GM19238 (cell line): Measurements from ENCODE around the gene RPS8.
A peak's percentile ranks its signal among the peaks of the same experiment; 100 is the strongest.
"Not testable (repeated sequence)": the region's sequence is repeated elsewhere in the genome, so short reads cannot be mapped to it uniquely, and the experiment has no call there.

Experiments used
- DNase-seq: peaks from one replicate; pipeline ENCODE4 v3.0.0; 2011; ENCODE audit warnings: low spot score; ENCODE audit not compliant: insufficient read length

RPS8 gene

DNA sequence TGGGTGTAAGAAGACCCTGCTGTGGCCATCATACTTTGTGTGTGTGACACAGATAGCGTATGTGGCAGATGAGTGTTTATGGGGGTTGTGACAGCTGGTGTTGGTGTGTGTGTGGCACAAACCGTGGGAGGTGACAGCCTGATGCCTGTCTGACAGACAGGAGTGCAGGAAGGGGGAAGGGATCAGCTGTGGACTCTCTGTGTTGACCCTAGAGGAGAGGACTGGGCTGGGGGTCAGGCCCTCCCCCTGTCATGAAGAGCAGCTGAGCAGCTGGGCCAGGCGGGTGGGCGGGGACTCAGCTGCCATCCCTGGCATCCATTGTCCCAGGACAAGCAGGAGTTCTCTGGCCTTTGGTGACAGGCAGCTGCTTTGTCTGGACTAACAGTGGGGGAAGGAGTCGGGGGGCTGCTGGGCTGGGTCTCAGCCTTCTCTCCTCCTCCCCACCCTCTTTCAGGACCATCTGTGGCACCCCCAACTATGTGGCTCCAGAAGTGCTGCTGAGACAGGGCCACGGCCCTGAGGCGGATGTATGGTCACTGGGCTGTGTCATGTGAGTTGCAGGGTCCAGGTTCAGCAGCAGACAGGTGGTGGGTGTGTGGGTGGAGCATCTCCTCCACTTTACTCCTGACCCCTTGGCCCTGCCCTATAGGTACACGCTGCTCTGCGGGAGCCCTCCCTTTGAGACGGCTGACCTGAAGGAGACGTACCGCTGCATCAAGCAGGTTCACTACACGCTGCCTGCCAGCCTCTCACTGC, 27.1 kb downstream of the RPS8 start:
- DNase-seq, result no peak

DNA sequence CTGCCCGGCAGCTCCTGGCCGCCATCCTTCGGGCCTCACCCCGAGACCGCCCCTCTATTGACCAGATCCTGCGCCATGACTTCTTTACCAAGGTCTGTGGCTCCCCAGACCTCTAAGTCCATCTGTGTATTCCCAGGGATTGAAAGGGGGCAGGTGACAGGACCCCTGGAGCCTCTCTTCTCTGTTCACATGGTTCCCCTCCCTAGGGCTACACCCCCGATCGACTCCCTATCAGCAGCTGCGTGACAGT, 27.6 kb downstream of the RPS8 start:
- DNase-seq, result no peak

DNA sequence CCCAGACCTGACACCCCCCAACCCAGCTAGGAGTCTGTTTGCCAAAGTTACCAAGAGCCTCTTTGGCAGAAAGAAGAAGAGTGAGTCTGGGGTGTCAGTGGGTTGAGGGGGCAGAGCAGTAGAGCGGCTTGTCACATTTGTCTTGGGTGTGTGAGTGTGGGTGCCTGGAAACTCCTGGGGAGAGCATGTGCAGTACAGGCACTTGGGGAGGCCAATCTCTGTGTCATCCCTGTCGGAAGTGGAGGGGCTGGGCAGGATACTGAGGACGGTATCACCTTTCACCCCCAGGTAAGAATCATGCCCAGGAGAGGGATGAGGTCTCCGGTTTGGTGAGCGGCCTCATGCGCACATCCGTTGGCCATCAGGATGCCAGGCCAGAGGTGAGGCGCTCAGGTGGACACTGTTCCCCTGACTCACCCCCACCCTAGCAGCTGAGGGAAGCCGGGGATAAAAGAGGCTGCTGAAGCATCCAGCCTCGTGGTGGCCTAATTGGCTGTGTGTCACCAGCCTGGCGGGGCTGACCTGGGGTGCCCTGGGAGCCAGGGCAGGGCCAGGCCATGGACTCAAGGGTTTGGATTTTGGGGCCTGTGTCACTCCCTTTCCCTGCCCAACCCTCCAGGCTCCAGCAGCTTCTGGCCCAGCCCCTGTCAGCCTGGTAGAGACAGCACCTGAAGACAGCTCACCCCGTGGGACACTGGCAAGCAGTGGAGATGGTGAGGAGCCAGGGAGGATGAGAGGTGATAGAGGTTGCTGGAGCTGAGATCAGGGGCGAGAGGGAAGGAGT, 28.2 kb downstream of the RPS8 start:
- no peak for DNase-seq

DNA sequence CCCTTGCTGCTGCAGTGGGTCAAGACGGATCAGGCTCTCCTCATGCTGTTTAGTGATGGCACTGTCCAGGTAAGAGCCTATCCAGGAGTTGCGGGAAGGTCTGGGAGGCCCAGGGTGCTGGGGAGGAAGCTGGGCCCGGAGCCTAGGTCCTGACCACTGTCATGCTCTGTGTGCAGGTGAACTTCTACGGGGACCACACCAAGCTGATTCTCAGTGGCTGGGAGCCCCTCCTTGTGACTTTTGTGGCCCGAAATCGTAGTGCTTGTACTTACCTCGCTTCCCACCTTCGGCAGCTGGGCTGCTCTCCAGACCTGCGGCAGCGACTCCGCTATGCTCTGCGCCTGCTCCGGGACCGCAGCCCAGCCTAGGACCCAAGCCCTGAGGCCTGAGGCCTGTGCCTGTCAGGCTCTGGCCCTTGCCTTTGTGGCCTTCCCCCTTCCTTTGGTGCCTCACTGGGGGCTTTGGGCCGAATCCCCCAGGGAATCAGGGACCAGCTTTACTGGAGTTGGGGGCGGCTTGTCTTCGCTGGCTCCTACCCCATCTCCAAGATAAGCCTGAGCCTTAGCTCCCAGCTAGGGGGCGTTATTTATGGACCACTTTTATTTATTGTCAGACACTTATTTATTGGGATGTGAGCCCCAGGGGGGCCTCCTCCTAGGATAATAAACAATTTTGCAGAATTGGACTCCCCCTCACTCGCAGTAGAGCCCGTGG, 30.1 kb downstream of the RPS8 start:
- DNase-seq, result no peak

DNA sequence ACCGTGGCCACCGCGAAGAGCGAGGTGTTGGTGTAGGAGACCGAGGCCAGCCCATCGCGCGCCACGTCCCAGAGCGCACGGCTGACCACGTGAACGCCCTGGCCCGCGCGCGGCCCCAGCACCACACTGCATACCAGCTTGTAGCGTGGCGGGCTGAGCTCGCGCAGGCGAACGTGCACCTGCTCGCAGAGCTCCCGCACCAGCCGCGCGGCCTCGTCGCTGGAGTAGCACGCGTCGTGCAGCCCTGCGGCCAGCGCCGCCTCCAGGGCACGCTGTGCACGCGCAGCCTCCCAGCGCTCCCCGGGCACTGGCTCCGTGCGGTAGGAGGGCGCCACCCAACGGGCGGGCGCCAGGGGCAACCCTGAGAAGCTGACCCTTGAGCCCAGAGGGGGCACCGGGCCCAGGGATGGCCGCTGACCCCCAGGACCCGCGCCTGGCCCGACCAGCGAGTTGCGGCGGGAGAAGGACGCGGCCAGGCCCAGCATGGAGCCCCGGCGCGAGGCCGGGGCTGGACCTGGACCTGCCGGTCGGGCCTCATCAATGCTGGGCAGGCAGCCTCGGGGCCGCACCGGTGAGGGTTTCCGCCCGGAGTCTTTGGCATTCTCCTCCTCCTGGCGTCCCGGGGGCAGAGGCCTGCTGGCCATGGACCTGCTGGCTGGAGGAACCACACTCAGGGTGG, 30.8 kb downstream of the RPS8 start:
- DNase-seq, result no peak

DNA sequence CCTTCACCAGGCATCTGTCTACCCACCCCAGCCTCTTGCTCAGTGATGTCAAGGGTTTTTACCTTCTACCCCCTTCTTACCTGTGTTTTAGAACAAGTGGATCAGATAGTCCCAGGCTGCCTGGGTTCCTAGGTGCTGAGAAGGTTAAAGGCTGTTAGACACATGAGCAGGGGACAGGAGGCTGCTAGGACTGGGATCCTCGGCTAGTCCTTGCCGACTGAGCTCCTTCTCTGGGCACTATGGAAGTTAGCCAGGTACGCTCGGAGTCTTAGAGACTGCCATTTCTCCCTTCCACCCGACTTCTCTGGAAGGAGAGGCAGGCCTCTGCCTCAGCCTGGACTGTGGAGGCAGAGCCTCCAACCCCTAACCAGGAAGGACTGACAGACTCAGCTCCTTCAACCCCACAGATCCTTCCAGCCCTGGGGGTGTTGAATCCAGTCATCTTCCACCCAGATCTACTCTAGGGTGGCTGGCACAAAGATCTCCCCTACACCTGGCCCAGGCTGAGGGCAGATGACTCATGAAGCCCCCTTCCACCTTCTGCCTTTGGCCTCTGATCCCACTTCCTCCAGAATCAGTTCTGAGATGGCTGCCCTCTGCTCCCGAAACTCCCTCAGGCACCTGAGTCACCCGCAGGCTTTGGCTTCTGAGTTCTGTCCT, 31.5 kb downstream of the RPS8 start, which contains the start of gene DYNLT4:
DYNLT4 (minus strand) TSS at position 648 of the 660 bp plus-strand sequence. CDS start 683 bp downstream, outside the sequence.
- no peak for DNase-seq

DNA sequence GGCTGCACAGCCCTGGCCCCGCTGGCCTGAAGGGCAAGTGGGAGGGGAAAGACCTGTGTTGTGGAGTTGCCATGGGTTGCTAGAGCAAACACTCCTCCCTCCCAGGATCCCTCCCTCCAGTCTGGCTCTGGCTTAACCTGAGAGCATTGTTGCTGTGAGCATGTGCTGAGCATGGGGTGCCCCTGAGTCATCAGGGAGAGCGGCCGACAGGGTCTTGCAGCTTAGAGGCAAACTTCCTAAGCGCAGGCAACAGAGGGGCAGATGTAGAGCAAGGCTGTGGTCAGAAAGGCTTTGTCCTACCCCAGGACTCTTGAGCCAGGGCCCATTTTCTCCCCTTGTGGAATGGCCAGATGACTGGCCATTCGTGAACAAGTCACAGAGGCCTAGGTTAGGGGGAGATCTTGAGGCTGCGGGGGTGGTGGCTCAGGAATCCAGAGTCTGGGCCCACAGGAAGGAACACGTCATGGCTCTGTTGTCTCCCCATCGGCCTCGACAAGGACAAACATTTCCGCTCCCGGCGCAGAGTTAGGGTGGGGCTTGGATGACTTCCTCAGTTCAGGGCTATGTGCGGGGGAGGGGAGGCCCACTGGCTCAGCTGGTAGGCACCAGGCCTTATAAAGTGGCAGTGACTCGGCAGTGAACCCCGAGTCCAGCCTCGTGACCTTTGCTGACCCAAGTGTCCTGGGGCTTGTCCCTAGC, 32.2 kb downstream of the RPS8 start:
- peak; percentile 72 for DNase-seq

DNA sequence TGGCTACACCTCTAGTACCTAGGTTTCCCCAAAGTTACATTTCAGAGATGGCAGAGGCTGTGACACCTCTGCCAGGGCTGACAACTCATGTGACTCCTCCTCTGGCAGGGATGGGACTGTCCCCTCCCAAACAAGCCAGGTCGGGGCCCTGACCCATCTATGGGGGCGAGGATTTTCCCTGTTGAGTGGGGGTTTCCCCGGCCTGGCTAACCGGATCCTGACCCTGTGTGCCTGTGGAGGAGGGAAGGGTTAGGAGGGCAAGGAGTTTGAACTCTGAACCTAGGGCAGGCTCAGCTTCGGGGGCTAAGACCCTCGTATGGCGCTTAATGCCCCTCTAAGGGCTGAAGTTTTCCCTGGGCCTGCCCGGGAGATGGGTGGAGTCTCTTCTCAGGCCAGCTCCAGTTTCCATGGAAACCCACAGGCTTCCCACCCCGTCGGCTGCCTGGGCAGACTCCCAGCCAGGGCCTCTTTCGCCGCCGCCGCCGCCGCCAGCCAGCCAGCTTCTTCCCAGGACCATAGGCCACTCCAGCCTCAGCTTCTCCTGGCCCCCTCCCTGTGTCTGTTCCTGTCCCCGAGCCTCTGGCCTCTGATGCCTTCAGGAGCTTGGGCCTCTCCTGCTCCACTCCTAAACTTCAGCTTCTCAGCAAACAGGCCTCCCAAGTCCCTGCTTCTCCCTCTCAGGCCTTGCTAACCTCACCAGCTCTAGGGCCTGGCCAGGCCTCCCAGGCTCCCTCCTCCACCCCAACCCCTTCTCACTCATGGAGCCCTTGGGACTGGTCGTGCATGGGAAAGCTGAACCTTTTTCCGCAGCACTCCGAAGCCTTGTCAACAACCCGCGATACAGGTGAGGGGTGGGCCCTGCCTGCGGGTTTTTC, 33.0 kb downstream of the RPS8 start, which contains the start of gene BTBD19:
BTBD19 (plus strand) TSS at position 461 of the 875 bp plus-strand sequence; CDS start at position 759, 298 bp downstream.
- no peak for DNase-seq

DNA sequence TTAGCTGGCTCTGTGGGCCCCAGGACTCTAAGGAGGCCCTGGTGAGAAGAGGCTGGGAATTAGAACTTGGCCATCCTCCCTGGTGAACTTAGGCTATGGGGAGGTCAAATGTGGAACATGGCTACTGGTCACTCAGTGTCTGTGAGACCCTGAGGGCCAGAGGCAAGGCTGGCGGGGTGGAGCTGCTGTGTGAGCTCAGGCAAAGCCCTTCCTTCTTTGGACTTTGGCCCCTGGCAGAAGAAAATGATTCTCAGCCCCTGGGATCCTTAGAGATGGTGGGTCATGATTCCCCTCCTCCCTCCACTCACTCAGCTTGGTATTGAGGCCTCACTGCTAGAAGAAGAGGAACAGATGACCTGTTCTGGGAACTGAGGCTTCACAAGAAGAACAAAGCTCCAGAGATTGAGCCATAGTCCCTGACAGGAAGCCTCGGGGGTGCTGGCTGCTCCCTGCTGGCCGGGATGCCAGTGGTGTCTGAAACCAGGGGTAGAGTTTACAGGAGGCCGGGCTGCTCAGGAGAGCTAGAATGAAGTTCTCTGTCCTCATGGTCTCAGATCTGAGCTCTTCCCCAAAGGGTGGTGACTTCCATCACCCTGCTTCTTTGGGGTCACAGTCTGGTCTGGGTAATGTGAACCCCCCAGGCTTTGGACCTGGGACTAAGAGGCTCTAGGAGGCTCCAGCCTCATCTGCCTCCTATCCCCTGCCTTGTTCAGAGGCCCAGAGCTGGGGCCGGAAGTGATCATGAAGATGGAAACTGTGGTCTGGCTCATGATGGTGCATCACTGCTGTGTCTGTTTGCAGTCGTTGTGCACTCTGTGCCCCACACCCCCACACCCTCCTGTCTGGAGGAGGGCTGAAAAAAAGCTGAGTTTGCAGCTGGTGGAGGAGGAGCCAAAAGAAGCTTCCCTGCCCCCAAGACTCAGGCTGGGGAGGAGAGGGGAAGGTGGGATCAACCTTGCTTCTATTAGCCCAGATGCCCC, 33.9 kb downstream of the RPS8 start:
- DNase-seq, result peak; percentile 82

DNA sequence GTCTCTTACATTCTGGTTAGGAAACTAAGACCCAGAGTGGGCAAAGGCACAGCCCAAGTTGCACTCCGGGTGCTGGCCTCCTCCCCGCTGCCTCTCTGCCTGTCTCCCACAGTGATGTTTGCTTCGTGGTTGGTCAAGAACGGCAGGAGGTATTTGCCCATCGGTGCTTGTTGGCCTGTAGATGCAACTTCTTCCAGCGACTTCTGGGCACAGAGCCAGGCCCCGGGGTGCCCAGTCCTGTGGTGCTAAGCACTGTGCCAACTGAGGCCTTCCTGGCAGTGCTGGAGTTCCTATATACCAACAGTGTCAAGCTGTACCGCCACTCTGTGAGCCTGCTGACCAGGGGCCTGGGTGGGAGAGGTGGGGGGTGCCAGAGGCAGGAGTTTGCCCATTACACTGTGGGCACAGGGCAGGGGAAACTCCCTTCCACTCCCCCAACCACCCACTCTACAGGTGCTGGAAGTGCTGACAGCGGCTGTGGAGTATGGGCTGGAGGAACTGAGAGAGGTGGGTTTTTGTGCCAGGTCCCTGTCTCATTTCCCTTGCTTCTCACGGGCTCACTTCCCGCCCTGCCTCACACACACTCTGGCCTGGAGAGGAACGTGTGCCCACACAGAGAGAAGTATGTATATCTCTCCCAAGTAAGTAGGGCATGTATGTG, 34.9 kb downstream of the RPS8 start:
- DNase-seq, result no peak

DNA sequence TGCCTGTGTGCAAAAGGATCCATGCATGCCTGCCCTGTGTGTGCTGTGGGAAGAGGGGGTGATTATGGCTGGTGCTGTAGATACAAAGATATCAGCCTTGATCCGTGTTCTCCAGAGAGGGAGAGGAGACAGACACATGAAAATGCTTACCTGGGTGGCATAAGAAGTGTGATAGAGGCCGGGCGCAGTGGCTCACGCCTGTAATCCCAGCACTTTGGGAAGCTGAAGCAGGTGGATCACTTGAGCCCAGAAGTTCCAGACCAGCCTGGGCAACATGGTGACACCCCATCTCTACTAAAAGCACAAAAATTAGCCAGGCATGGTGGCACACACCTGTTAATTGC, 35.4 kb downstream of the RPS8 start:
- not testable (repeated sequence) for DNase-seq

DNA sequence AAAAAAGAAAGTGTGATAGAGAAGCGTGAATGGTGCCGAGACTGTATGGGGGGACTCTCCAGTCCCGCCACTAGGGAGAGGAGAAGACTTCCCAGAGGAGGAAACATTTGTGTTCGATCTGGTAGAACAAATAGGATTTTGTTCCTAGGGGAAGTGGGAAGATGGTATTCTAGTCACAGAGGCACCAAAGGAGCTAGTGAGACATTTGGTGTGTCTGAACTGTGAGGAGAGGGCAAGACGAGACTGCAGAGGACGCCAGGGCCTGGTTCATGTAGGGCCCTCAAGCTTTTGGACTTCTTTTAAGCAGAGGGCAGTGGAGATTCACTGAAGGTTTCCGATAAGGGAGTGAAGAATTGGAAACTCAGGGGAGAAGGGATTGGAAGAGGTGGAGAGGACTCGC, 35.9 kb downstream of the RPS8 start:
- no peak for DNase-seq

DNA sequence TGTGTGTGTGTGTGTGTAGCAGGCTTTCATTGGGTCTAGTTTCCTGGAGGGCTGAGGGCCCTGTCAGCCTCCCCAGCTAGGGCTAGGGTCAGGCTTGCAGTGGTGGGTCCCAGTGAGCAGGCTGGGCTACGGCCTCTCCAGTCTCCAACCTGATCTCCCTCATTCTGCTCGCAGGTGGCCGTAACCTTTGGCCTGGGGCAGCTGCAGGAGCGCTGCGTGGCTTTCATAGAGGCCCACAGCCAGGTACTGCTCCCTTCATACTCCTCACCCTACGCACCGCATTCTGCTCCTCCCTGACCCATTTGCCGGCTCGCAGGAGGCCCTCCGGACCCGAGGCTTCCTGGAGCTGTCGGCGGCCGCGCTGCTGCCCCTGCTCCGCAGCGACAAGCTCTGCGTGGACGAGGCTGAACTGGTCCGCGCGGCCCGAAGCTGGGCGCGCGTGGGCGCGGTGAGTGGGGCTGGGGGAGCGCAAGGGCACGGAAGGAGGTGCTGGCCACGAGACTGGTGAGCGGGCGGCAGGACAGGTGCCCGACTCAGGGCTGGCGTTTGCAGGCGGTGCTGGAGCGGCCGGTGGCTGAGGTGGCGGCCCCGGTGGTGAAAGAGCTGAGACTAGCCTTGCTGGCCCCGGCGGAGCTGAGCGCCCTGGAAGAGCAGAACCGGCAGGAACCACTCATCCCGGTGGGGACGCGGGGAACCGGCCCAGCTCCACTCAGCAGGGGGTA, 37.6 kb downstream of the RPS8 start:
- DNase-seq, result no peak

DNA sequence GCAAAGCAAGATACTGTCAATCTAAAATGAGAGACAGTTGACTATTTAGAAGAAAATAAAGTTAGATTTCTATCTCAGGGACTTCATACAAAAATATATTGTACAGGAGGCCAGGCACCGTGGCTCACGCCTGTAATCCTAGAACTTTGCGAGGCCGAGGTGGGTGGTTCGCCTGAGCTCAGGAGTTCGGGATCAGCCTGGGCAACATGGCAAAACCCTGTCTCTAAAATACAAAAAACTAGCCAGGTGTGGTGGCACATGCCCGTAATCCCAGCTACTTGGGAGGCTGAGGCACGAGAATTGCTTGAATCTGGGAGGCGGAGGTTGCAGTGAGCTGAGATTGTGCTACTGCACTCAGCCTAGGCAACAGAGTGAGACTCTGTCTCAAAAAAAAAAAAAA, 40.6 kb downstream of the RPS8 start:
- DNase-seq, result not testable (repeated sequence)

DNA sequence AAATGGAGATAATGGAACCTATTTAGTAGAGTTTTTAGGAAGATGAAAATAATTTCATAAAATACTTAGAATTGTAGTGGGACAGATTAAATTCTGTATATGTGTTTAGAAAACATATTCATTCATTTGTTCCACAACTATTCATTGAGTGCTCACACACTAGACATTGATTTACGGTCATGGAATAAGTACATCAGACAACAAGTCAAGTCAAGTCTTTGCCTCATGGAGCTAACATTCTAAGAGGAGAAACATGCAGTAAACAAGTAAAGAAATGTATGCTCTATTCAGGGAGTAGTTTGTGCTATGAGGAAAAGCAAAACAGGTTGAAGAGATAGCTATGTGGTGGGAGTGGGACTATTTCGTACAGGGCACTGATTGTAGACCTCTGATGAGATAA, 42.0 kb downstream of the RPS8 start:
- no peak for DNase-seq

DNA sequence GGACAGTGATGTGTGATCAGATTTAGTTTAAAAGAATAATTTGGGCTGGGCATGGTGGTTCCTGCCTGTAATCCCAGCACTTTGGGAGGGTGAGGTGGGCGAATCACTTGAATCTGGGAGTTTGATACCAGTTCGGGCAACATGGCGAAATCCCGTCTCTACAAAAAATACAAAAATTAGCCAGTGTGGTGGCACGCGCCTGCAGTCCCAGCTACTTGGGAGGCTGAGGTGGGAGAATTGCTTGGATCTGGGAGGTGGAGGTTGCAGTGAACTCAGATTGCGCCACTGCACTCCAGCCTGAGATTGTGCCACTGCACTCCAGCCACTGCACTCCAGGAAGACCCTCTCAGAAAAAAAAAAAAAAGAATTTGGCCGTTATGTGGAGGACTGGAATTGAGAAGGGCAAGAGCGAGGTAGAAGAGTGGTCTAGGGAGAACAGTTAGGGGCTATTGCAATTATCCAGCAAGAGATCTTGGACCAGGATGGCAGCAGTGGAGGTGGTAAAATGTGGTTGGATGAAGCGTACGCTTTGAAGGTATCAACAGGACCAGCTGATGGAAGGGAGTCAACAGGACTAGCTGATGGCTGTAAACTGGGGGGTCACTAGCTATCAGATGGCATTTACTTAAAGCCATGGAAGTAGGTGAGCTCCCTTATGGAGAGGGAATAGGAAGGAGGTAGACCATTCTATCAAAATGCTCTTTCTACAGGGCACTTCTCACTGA, 42.6 kb downstream of the RPS8 start:
- DNase-seq, result no peak

DNA sequence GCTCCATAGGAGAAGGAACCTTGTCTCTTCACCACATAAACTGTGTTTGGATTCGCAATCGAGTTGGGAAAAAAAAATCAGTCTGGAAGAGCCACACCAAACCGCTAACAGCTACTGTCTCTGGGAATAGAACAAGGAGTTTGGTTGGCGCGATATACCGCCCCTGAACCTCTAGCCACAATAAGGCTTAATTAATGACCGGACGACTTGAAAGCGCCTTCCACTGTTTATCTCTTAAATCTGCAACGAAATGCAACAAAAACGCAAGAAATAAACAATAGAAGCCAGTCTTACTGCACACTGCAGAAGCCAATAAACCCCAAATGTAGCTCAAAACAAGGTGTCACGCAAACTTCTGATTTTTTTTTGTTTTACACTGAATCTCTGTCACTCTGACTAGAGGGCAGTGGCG, 43.9 kb downstream of the RPS8 start:
- DNase-seq, result no peak
